ENCODE results near the gene PDPK1.

The PDPK1 gene

DNA sequence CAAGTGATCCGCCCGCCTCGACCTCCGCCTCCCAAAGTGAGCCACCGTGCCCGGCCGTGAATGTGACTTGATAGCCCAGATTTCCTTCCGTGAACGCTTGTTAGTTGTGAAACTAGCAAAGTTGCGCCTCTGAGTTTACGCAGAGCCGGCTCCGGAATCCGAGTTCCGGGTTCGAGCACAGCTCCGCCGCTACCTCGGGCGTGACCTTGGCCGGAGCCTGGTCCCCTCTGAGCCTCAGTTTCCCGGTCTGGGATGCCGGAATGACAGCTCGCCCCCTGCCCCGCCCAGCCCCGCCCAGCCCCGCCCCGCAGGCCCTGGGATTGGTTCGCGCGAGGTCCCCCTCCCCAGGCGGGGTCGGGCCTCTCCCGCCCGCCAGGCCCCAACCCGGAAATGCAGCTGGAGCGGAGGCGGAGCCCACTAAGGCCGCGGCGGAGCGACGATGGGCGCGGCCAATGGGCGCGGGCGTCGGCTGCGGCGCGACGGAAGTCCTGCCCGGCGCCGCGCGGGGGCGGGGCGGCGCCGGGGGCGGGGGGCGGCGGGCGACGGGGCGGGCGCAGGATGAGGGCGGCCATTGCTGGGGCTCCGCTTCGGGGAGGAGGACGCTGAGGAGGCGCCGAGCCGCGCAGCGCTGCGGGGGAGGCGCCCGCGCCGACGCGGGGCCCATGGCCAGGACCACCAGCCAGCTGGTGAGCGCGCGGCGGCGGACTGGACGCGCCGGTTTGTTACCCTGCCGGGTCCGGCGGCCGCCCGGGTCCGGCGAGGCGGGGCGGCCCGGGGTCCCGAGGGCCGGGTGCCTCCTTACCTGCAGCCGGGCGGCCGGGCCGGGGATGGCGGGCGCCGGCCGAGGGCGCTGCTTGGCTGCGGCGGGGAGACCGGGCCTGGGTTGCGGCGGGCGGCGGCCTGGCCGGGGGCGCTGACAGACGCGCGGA lies at the start of gene PDPK1:
PDPK1 (plus strand) TSS at position 571 of the 929 bp plus-strand sequence; CDS start at position 663, 92 bp downstream.
- H3K4me3 ChIP-seq (ENCODE audit: low read depth, low read length) = peak within 1 kb of the TSS; percentile 48

DNA sequence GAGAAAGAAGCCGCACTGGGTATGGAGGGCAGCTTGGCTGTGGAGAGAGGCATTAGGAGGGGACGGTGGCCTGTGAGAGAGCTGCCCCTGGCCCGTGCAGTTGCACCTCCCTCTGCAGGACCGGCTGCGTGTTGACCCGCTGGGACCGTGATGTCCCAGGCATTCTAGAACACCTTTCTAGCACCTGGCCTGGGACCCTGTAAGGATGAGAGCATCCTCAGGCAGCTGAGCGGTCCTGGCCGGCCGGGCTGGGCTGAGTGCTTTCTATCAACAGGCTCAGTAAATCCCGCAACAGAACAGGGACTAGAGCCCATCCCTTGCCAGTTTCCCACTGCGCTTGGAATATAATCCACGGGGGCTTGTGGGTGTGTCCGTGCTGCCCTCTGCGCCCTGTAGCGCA lies 48.2 kb upstream of the PDPK1 start:
- no peak overlapping the region for H3K4me3 ChIP-seq (ENCODE audit: low read depth, low read length)

DNA sequence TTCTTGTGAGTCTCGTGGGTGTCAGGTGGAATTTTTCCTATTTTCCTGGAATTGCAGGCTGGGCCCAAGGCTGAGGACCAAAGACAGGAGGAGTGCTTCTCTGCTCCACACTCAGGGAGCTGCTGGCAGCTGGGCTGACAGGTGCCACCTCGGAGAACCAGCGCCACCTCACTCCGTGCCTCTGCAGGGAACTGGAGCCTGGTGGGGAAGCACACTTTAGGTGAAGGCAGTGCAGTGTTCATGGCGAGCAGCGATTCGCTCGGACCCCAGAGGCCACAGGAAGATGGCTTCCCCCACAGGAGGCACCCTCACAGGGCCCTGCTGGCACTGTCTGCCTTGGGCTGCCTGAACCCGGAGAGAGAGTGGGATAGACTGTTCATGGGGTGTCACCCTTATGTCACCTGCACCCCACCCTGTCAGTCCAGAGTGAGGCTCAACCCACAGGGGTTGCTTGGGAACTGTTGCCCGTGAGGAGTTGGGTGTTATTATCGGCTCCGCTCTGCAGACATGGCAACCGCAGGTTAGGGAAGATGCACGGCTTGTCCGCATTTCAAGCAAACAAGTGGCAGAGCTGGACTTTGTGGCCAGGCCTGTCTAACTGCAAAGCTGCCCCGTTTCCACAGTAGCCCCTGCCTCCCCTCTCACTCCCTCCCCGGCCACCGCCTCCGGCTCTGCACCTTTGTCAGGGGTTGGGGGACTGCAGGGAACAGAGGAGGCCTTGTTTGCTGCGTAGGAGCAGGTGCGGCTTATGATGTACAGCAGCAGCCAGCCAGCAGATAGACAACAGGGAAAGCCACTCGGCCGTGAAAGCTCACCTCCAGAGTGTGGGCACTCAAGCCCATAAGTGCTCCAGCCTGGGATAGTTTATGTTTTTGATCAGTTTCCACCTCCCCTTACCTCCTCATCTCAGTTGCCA lies 47.4 kb upstream of the PDPK1 start:
- no peak overlapping the region for H3K4me3 ChIP-seq (ENCODE audit: low read depth, low read length)

DNA sequence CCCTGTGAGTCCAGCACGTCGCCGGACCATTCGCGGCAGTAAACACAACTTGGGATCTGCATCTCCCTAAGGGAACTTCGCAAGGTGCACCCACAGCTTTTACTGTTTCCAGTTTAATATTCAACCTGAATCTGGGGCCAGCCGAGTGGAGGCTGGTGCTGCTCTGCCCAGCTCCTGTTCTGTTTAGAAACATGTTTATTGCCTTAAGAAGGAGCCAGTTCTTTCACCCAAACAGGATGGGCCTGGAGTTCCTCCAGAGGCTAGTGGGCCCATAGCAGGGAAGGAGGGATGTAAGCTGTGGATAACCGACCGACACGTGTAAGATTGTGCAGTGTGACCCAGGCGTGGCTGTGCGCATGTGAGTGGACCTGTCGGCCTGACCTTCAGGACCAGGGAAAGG lies 45.5 kb upstream of the PDPK1 start:
- H3K4me3 ChIP-seq (ENCODE audit: low read depth, low read length) = no peak overlapping the region

DNA sequence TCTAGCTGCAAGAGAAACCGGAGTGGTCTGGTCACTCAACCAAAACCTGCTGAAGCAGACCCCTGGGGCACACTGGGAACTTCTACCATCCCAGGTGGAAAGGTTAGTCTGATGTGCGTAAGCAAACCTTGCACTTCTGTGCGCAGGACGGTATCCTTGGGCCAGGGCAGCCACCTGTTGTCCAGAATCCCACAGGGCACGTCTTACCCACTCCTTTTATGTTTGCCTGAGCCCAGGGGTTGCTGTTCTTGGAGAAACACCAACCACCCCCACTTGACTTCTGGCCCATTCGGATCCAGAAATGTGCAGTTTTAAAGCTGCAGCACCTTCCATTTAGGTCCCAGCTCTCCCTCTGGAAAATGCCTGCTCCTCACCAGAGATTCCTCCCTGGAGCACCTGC lies 44.2 kb upstream of the PDPK1 start:
- H3K4me3 ChIP-seq (ENCODE audit: low read depth, low read length) = no peak overlapping the region

DNA sequence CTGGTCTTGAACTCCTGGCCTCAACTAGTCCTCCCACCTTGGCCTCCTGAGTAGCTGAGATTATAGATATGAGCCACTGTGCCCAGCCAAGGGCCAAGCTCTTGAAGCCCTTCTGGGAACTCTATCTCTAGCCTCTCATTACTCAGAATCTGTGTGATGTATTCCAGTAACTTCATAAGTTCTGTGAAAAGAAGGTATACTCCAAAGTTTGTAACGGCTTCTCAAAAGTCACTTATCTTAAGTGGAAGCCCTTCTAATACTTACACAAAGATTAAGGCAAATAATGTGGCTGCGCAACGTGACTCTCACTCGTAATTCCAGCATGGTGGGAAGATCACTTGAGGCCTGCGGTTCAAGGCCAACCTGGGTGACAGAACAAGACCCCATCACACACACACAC lies 43.2 kb upstream of the PDPK1 start:
- no peak overlapping the region for H3K4me3 ChIP-seq (ENCODE audit: low read depth, low read length)

DNA sequence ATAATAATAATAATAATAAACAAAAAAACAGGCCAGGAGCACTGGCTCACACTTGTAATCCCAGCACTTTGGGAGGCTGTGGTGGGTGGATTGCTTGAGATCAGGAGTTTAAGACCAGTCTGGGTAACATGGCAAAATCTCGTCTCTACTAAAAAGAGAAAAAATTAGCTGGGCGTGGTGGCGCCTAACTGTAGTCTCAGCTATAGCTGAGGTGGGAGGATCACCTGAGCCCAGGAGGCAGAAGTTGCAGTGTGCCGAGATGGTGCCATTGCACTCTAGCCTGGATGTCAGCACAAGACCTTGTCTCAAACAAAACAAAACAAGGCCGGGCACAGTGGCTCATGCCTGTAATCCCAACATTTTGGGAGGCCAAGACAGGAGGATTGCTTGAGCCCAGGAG lies 42.8 kb upstream of the PDPK1 start:
- H3K4me3 ChIP-seq (ENCODE audit: low read depth, low read length) = no peak overlapping the region

DNA sequence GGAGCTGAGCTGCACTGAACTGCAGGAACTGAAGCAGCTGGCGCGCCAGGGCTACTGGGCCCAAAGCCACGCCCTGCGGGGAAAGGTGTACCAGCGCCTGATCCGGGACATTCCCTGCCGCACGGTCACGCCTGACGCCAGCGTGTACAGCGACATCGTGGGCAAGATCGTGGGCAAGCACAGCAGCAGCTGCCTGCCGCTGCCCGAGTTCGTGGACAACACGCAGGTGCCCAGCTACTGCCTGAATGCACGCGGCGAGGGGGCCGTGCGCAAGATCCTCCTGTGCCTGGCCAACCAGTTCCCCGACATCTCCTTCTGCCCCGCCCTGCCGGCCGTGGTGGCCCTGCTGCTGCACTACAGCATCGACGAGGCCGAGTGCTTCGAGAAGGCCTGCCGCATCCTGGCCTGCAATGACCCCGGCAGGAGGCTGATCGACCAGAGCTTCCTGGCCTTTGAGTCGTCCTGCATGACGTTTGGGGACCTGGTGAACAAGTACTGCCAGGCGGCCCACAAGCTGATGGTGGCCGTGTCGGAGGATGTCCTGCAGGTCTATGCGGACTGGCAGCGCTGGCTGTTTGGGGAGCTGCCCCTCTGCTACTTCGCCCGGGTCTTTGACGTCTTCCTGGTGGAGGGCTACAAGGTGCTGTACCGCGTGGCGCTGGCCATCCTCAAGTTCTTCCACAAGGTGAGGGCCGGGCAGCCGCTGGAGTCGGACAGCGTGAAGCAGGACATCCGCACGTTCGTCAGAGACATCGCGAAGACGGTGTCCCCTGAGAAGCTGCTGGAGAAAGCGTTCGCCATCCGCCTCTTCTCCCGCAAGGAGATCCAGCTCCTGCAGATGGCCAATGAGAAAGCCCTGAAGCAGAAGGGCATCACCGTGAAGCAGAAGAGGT lies 41.4 kb upstream of the PDPK1 start:
- no peak overlapping the region for H3K4me3 ChIP-seq (ENCODE audit: low read depth, low read length)

DNA sequence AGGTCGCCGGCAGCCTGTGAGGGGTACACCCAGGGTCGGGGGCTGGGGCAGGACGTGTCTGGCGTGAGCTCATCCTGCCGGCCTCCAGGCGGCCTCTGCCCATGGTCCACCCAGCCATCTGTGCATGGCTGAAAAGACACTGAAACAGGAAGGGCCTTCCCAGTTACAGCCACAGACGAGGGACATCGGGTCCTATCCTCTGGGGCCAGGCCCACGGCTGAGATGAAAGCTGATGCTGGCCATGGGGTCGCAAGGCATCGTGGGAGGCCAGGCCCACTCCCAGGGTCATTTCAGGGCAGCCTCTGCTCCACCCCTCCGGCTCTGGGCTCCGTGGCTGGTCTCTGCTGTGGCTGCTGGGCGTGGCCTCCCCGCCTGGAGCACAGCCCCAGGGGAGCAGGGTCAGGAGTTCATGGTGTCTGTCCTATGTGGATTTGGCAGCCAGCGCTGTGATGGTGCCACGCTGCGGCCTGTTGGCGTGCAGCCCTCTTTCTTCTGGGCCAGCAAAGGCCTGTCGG lies 40.6 kb upstream of the PDPK1 start:
- no peak overlapping the region for H3K4me3 ChIP-seq (ENCODE audit: low read depth, low read length)

DNA sequence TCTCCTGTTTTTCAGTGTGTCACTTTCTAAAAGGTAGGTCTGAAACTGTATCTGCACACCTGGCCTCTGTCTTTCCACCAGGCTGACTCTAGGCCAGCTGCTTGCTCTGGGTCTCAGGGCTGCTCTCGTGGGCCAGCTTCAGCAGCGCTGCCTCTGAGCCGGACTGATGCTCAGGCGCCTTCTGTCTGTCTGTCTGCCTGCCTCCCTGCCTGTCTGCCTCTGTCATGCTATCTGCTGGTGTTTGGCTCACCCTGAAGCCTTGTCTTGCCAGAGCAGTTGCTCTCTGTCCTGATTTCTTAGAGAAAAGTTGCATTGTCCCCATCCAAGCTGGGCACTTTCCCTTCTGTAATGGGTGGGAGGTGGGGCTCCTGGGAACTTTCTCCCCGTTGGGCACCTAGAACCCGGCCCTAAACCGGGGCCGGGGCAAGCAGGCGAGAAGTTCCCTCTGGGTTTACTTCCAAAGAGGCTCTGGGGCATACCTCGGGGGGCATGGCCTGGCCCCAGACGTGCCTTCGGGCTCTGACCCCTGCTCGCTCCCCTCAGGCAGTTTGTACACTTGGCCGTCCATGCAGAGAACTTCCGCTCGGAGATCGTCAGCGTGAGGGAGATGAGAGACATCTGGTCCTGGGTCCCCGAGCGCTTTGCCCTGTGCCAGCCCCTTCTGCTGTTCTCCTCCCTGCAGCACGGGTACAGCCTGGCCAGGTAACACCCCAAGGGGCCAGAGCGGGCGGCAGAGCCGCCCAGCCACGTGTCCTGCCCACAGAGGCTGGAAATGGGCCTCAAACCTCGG lies 39.9 kb upstream of the PDPK1 start:
- no peak overlapping the region for H3K4me3 ChIP-seq (ENCODE audit: low read depth, low read length)

DNA sequence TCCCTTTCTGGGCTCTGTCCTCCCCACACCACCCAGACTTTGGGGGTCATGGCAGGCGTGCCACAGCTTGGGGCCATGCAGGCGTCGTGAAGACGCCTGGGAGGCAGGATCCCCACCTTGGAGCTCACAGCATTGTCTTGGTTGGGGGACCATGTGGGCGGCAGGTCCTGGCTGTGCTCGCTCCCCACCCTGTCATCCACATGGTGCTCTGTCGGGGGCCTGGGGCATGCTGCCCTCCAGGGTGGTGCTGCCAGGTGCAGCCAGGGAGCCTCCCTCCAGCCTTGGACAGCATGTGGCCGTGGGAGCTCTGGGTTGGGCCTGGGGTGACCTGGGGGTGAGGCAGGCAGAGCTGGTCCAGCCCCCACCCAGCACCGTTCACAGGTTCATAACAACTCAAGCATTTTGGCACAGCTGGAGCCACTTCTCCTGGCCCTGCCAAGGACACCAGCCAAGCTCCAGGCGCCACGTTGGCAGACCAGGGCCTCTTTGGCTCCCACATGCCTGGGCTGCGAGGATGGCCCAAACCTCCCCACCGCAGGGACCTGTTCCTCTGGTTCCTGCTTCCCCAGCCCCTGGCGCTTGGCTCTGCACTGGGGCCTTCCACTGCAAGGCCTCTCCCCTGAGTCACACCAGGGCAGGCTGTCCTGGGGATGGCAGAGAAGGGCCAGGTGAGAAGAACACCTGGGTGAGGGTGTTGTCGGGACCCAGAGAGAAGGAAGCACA lies 39.1 kb upstream of the PDPK1 start:
- H3K4me3 ChIP-seq (ENCODE audit: low read depth, low read length) = no peak overlapping the region

DNA sequence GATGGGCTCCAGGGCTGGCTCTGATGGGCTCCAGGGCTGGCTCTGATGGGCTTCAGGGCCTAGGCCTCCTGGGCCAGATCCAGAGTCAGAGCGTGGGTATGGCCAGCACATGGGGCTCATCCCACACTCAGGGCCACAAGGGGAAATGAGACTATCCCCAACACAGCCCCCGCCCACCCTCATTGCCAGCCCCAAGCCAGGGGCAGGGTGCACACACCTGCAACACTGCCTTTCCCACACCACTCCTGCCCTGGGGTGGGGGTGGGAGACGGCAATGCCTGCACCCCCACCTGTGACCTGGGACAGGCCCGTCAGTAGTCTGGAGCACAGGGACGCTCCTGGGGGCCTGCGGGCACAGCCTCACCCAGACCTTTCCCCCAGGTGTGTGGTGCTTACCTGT lies 38.4 kb upstream of the PDPK1 start:
- no peak overlapping the region for H3K4me3 ChIP-seq (ENCODE audit: low read depth, low read length)

DNA sequence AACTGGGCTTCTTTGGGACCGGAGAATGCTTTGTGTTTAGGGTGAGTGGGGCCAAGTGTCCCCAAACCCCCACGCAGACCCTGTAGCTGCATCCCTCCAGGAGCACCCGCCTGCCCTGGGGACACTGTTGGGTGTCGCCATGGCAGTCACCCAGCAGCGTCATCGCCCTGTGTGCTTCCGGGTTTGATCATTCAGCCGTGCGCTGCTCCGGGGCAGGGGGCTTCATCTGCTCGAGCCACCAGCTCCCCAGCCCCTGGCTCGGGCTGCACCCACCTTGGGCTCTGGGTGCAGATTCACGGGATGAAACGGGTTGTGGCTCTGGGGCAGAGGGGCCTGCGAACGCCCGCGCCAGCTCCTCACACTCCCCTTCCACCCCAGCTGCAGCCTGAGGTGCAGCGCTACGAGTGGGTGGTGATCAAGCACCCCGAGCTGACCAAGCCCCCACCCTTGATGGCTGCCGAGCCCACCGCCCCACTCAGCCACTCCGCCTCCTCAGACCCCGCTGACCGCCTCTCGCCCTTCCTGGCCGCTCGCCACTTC lies 37.9 kb upstream of the PDPK1 start:
- H3K4me3 ChIP-seq (ENCODE audit: low read depth, low read length) = no peak overlapping the region

DNA sequence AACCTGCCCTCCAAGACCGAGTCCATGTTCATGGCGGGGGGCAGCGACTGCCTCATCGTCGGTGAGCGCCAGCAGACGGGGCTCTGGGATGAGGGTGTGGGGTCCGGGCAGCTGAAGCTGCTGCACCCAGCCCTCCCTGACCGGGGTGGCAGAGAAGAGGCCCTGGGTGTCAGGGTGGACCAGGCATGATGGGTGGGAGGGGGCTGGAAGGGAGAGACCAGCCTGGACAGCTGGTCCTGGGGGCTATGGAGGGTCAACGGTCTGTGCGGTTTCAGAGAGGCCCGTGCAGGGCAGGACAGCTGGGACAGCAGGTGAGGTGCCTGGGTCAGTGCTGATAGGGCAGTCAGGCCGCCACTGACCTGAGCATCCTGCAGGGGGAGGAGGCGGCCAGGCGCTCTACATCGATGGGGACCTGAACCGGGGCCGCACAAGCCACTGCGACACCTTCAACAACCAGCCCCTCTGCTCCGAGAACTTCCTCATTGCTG lies 37.3 kb upstream of the PDPK1 start:
- H3K4me3 ChIP-seq (ENCODE audit: low read depth, low read length) = no peak overlapping the region

DNA sequence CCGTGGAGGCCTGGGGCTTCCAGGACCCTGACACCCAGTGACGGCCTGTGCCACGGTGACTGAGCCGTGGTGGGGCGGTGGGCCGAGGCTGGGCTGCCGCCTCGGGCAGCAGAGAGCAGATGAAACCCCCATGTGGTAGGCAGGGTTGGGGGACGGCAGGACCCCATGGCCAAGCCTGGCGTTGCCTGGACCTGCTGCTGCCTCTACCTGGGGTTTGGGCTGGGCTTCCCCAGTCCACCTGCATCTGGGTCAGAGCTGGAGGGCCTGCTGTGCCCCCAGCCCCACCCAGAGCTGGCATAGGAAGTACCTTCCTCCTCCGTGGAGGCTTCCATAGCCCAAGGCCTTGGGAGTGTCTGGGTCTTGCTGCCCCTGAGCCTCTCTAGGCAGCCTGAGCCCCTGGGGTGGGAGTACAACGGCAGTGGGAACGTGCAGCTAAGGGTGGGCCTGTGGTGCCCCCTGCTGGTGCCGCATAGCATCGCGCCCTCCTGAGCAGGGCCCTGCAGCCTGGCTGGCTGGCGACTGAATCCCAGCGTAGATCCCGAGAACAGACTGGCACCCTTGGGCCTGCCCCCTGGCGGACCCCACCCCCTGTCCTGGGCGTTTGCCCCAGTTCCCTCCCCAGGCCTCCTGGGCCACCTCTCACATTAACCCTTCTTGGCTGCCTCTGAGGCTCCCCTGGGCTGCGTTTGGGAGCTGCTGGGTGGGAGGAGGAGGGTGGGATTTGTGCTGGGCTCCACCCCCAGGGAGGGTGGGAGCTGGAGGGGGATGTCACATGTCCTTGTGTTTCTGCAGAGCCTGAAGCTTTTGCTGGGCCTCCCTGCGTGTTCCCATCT lies 36.7 kb upstream of the PDPK1 start:
- H3K4me3 ChIP-seq (ENCODE audit: low read depth, low read length) = no peak overlapping the region

DNA sequence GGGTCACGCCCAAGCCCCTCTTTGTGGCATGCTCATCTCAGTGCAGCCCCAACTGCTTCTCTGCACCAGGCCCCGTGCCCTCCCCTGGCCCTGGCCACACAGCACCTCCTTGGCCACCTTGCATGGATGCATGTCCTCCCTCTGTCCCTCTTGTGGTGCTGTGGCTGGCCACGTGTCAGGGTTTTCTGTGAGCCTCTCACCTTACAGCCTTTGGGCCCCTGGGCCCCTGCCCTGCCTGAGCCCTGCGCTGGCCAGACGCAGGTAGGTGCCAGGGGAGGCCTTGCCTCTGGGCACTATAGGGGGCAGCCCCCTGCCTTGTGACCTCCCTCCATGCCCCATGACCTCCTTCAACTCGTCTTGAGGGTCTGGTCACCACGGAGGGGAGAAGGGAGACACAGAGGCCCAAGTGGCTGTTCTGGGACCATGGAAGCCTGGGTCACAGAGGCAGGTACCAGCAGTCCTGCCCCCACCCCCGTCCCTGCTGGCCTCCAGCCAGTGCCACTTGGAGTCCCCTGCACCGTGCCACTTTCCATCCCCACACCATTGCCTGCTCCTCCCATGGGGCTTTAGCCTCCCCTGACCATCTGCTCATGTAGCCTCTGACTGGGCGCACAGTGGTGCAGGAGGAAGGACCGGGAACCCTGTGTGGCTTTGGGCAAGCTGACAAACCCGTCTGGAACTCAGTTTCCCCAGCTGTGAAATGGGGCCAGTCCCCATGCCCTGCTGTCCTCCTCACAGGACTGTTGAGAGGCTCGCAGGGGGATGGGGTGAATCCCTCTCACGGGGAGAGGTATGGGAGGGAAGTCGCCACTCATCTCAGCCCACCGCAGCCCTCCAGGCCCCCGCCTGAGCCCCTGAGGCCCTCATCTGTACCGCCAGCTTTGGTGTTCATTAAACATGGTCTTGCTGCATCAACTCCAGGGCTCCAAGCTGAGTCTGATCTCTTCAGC lies 35.6 kb upstream of the PDPK1 start:
- H3K4me3 ChIP-seq (ENCODE audit: low read depth, low read length) = no peak overlapping the region

DNA sequence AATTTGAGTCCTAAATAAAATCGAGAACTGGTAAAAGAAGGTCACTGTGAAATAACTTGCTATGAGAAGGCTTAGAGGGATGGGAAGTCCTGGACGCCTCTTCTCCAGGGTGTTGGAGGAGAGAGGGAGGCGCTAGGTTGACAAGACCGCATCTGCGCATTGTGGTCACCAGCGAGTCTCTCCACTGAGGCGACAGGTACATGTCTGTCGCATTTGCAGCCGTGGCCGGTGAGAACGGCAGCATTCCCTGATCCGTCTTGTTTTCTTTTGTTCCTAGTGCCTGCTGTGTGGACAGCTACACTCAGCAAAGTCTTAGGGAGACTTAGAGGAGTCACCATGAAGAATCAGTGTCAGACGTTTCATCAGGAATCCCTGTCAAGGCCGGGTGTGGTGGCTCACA lies 32.1 kb upstream of the PDPK1 start:
- no peak overlapping the region for H3K4me3 ChIP-seq (ENCODE audit: low read depth, low read length)

Data from iPS-11a (cell line).